Type B pancreatic cell (in vitro differentiated cells): ENCODE results near the gene DLG5. TPM values are rescaled to one million over a fixed set of nuclear protein-coding genes. Genes with fewer than 3 reads are reported as not detected.
"Not testable (repeated sequence)": the region's sequence is repeated elsewhere in the genome, so short reads cannot be mapped to it uniquely, and the experiment has no call there.

Source experiments
- DNase-seq: peaks from one replicate; pipeline ENCODE4 v3.0.0; 2021; ENCODE audit warnings: mixed read lengths; ENCODE audit not compliant: unreplicated experiment; ENCODE audit errors: extremely low spot score
- H3K27ac Mint-ChIP-seq: 2 replicates; pipeline ENCODE4 v1.8.0; 2021; ENCODE audit warnings: mild to moderate bottlenecking, mixed read lengths
- H3K27me3 Mint-ChIP-seq: 2 replicates; pipeline ENCODE4 v1.8.0; 2021; ENCODE audit warnings: mixed read lengths
- H3K36me3 Mint-ChIP-seq: 2 replicates; pipeline ENCODE4 v1.8.0; 2021; ENCODE audit warnings: mixed read lengths
- H3K4me1 Mint-ChIP-seq: one replicate; pipeline ENCODE4 v1.8.0; 2021; ENCODE audit warnings: mixed read lengths; ENCODE audit not compliant: unreplicated experiment
- H3K4me3 Mint-ChIP-seq: 2 replicates; pipeline ENCODE4 v1.8.0; 2021; ENCODE audit warnings: mild to moderate bottlenecking, mixed read lengths
- H3K9me3 Mint-ChIP-seq: 2 replicates; pipeline ENCODE4 v1.8.0; 2021; ENCODE audit warnings: mixed read lengths
- total RNA-seq: library from RNA; stranded (reverse); gene quantifications from 2 replicates; pipeline ENCODE4 v1.2.1, GENCODE V29; 2021; ENCODE audit warnings: low replicate concordance
- TF ChIP-seq, protein P1 (sequence below): fragments of 200-600 bp; sonication (generic); conservative IDR thresholded peaks from 2 replicates; pipeline ENCODE4 v1.5.0; 2021; ENCODE audit warnings: antibody characterized with exemption, mild to moderate bottlenecking

Gene DLG5
- total RNA-seq, 1 donor from 2014 or later = 80.0 TPM

DNA sequence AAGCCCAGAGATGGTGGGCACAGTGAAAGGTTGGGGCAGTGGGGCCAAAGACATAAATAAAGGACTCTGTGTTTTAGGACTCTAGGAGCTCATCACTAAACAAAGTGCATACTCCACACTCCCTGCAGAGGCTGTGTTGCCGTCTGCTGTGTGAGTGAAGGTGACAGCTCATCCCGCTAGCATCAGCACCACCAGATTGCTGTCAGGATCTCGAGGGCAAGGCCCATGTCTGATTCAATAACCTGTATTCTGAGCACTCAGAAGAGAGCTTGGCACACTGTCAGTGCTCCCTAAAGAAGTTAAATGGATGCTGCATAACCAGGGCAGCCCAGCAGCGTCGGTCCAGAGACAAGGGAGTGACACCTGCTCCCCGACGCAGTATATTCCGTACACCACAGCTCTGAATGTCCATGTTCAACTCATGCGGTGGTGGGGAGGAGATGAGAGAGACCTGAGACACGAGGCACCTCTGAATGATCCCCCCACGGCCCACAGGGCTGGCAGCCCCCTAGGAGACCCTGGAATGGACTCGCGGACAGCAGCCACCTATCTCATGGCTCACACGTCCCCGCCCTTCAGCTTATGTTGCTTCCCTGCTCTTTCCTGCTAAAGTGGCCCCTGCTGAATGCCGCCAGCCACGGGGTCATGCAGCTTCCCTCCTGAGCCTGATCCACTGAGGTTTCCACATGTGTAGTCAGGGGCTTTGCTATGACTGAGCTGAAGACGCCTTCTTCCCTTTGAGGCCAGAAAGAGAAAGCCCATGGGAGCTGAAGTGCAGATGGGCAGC lies 156.3 kb downstream of the DLG5 start:
- Mint-ChIP-seq H3K4me3 (no peak overlapping the region), H3K36me3 (no peaks in the 10 kb centered on the region), H3K27ac (no peak overlapping the region), H3K27me3 (no peaks in the 10 kb centered on the region), H3K9me3 (no peaks in the 10 kb centered on the region), H3K4me1 (no peaks in the 10 kb centered on the region)
- no peak for DNase-seq
- TF ChIP-seq, protein P1, sequence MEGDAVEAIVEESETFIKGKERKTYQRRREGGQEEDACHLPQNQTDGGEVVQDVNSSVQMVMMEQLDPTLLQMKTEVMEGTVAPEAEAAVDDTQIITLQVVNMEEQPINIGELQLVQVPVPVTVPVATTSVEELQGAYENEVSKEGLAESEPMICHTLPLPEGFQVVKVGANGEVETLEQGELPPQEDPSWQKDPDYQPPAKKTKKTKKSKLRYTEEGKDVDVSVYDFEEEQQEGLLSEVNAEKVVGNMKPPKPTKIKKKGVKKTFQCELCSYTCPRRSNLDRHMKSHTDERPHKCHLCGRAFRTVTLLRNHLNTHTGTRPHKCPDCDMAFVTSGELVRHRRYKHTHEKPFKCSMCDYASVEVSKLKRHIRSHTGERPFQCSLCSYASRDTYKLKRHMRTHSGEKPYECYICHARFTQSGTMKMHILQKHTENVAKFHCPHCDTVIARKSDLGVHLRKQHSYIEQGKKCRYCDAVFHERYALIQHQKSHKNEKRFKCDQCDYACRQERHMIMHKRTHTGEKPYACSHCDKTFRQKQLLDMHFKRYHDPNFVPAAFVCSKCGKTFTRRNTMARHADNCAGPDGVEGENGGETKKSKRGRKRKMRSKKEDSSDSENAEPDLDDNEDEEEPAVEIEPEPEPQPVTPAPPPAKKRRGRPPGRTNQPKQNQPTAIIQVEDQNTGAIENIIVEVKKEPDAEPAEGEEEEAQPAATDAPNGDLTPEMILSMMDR = no peak

DNA sequence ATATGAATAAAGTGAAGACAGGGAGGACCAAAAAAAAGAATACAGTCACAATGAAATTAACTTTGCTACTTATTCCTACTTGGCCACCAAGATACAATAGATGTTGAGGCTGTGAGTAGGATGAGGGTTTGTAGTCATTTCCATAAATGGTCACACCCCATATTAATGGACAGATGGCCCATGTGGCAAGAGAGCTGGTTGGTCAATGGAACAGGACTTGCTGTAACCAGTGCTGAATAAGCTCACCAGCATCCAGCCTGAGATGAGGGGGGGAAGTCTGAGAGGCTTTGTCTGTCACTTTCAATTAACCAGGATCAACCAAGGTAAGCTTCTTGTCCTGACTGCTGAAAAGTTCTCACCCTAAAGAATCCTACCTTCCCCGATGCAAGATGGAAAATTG lies 158.5 kb downstream of the DLG5 start:
- Mint-ChIP-seq H3K9me3 (no peaks in the 10 kb centered on the region), H3K4me1 (no peaks in the 10 kb centered on the region)

DNA sequence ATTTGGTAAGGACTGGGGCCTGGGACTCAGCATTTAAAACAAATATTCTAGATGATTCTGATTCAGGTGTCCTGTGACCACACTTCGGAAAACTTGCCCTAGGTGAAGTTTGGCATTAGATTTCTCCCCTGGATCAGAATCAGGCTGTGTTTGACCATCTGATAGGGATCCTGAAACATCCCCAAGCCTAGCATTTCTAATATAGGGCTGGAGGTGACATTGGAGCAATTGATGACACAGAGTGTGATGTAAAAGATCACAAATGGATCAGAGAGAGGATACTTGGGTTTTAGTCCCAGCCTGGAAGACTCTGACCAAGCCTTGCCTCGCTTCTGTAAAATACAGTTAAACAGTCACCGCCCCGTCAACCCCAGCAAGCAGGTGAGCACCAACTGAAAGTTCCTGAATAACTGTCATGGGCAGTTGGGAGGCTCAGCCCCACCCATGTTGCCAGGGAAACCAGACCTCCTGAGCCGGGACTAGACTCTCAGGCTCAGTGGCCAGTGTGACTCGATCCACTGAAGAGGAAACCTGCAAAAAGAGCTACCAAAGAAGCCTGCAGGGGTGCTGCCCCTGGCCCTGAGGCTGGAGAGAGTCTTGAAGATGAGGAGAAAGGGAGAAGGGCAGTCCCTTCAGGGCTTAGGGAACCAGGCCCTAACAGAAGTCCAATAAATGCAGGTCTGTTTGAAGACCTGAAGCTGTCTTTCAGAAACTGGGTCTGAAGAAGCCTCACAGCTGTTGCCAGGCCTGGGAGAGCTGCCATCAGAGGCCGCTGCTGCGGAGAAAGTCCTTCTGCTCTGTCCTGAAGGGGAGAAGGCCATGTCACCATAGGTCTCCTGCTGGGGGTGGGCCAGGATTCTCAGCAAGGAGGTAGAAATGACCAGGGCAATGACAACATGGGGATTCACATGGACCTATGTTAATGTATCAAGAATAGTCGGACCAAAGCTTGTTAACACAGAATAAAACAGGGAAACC lies 162.8 kb downstream of the DLG5 start:
- Mint-ChIP-seq H3K4me3 (no peak overlapping the region), H3K27ac (no peak overlapping the region), H3K36me3 (no peaks in the 10 kb centered on the region), H3K27me3 (no peaks in the 10 kb centered on the region), H3K4me1 (no peaks in the 10 kb centered on the region), H3K9me3 (no peaks in the 10 kb centered on the region)
- DNase-seq = no peak
- TF ChIP-seq, protein P1 = no peak

More for the DNA sequence above, 158.5 kb downstream of the DLG5 start:
- Mint-ChIP-seq H3K27me3 (no peaks in the 10 kb centered on the region), H3K4me3 (no peak overlapping the region), H3K36me3 (no peaks in the 10 kb centered on the region), H3K27ac (no peak overlapping the region)
- TF ChIP-seq, protein P1 = no peak
- no peak for DNase-seq

DNA sequence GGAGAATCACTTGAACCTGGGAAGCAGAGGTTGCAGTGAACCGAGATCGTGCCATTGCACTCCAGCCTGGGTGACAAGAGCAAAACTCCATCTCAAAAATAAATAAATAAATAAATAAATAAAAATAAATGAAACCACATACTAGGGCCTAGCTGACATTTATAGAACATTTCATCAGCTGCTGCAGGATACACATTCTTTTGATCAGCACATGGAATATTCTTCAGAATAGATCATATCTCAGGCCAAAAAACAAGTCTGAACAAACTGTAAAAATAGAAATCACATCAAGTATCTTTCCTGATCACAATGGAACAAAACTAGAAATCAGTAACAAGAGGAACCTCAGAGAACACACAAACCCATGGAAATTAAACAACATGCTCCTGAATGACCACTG lies 168.1 kb downstream of the DLG5 start:
- DNase-seq, H3K4me1 Mint-ChIP-seq, H3K27ac Mint-ChIP-seq, H3K36me3 Mint-ChIP-seq, H3K27me3 Mint-ChIP-seq, H3K9me3 Mint-ChIP-seq, H3K4me3 Mint-ChIP-seq: not testable (repeated sequence)

DNA sequence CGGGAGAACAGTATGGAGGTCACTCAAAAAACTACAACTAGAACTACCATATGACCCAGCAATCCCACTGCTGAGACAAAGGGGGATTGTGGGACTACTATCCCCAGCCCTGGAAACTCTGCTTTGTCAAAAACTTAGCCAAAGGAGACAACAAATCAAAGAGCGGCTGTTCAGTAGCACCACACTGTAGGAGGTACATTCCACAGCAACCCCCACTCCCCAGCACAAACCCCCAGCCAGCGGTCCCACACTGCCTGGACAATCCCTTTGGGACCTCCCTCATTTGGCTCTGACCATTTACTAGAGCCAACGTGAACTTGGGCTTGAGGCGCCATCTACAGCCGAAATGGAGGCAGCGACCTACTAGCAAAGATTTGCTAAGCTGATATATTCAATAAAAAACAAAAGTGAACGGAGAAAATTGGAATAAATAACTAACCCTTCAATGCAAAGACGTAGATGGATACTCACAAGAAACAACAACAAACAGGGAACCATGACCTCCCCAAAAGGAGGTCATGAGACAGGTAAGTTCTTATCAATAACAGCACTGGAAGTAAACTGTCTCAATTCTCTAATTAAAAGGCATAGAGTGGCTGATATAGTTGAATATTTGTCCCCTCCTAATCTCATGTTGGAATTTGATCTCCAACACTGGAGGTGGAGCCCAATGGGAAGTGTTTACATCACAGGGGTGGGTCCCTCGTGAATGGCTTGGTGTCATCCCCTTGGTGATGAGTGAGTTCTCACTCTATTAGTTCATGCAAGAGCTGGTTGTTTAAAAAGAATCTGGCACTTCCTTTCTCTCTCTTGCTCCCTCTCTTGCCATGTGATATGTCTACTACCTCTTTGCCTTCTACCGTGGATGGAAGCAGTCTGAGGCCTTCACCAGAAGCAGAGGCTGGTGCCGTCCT lies 170.0 kb downstream of the DLG5 start:
- no peak overlapping the region for H3K4me3 Mint-ChIP-seq
- H3K4me1 Mint-ChIP-seq = peaks cover 5% of the 10 kb centered on the region
- no peaks in the 10 kb centered on the region for H3K27me3 Mint-ChIP-seq
- H3K27ac Mint-ChIP-seq = no peak overlapping the region
- H3K36me3 Mint-ChIP-seq = no peaks in the 10 kb centered on the region
- no peaks in the 10 kb centered on the region for H3K9me3 Mint-ChIP-seq
- DNase-seq = no peak
- TF ChIP-seq, protein P1 = peak; percentile 80
